Smooth muscle cell of the brain vasculature (primary cell): ENCODE results near the gene ENAH.

Experiments
- DNase-seq: peaks from one replicate; pipeline ENCODE4 v3.0.0-alpha.2; 2012; ENCODE audit warnings: low read depth, low spot score

Gene ENAH

GRCh38 chr1:225608014-225608796, 44.7 kb downstream of the ENAH start:
- no peak for DNase-seq

- no peak for DNase-seq
Observed at GRCh38 chr1:225607355-225607754, 45.6 kb downstream of the ENAH start.

DNA sequence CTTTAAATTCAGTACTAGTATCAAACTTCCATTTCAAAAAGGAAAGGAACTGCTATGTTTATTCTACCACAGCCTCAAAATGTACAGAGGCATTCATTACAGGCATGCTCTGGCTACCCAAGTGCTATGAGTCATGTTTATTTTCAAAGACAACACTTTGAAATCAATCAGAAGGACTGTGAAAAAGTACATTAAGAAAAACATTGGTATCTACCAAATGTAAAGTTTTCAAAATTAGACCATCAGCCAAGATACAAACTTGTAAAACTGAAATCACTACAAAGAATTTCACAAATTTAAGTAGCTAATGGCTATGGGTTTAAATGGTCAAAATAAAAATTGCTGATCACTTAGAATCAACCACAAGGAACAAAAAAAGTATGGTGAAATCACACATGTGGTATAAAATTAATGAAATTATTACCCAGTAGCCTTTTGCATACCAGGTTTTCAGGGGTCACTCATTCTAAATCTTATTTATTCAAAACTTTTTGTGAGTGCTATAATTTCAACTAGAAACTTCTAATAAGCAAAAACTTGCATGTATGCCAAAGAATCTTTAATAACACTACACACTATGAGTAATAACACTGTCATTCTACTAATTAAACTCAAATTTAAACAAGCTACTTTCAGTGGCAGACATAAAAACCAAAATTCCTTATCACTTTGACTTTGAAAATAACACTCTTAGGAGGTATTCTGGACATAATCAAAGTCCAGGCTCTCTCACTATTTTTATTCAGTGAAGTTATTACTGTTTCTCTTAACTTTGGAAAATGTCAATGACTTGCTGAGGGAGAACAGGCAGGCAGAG, 49.2 kb downstream of the ENAH start:
- DNase-seq, result no peak

GRCh38 chr1:225602590-225603206, 50.2 kb downstream of the ENAH start:
- DNase-seq, result no peak

DNA sequence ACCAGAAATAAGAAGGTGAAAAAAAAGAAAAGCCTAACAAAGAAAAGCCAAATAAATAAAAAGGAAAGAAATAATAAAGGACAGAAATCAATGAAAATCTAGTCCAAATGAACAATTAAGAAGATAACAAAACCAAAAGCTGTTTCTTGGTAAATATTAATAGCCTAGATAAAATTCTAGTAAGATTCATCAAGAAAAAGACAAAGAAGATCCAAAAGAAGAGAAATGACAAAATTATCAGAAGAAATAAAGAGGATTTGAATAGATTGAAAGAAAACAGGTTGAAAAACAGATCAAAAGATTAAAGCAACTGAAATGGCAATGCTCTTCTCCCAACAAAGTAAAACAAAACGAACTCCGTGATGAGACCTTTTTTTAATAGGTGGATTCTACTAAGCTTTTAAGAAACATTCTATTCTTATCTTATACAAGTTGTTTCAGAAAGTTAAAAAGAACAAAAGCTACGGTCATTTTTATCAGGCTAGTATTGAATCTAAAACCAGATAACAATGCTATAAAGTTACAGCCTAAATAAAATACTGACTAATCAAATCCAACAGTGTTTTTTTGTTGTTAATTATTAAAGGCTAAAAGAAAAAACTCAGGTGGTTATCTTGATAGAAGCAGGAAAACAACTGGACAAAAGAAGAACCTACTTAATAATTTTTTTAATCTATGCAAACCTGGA, 50.9 kb downstream of the ENAH start:
- DNase-seq, result no peak

GRCh38 chr1:225598847-225599246, 54.1 kb downstream of the ENAH start:
- DNase-seq, result no peak

GRCh38 chr1:225597926-225598575, 54.9 kb downstream of the ENAH start:
- no peak for DNase-seq

DNA sequence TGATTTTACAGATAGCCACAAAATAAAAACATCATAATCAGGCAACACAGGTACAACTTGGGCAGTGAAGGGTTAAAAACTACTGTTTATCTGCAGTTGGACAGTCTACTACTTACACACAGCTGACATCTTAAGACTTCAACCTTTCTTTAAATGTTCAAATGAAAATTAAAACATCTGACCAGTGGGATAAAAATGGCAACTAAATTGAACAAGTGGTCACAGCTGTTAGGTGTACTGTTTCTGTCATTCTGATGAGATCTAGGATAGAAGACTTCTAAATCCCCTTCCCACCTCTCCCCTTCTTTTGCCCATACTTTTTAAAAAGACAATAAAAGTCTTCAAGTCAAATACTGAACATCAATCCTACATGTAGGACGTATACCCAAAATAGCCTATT, 56.2 kb downstream of the ENAH start:
- no peak for DNase-seq

DNA sequence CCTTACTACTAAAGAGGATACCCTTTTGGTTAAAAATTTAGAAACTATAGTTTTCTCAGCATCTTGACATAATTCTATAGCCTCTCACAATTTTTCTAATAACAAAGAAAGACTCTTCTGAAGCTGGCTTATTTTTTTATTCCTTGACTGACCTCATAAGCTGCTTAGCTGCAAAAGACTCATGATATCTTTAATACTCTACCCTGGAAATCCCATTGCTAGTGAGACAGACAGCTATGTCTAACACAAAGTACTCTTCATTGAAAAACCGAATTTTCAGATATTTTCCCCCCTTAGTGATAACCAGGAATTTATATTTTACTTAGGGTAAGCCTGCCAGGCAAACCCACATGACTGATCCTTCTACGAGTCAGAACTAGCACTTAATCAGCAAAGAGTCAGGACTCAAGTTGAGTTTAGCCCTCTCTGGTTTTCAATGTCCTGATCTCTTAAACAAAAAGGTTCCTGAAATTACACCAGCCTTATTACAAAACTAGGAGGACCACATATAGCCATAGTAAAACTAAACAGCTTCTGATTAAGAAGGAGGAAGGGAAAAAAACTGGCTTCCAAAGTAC, 56.9 kb downstream of the ENAH start:
- no peak for DNase-seq

DNA sequence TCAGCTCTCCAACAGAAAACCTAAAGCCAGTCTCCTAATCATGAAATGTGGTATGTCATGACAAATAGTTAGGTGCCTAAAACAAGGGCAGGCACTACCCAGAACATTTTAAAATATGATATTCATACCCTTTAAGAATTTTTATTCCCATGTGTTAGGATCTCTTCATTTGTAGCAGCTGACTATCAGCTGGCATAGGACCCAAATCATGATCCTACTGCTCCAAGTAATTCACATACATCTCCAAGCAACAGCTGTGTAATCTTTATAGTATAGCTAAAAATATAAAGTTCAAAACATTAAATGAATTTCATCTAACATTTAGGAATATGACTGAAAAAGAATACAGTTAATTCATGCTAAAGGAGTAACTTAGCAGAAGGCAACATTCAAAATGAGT, 57.5 kb downstream of the ENAH start:
- no peak for DNase-seq

GRCh38 chr1:225593414-225593813, 59.5 kb downstream of the ENAH start:
- no peak for DNase-seq

DNA sequence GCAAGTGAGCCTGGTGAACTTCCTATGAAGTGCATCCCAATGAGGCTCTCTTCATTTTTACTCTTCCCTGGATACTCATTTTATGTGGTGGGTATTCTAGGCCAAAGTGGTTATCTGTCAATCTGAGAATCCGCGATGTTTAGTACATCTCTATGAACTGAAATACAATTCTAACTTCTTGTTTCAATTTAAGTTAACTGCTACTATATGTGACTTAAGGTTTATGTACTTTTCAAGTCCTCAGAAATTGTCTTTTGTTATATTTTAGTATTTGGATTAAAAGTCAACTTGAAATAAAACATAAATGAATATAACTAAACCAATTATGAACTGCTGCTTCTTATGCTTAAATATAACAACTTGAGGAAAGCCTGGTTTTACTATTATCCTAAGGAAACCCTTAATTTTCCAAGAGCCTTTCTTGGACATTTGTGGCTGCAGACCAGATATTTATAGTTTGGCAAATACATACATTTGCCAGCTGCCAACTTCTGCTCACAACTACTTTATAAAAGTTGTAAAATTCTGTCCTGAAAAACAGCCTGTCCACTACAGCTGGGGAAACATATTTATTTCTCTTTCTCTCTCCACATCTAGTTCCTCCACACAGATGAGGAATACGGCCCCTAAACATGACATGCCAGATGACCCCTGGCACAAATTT, 60.4 kb downstream of the ENAH start:
- DNase-seq, result no peak

DNA sequence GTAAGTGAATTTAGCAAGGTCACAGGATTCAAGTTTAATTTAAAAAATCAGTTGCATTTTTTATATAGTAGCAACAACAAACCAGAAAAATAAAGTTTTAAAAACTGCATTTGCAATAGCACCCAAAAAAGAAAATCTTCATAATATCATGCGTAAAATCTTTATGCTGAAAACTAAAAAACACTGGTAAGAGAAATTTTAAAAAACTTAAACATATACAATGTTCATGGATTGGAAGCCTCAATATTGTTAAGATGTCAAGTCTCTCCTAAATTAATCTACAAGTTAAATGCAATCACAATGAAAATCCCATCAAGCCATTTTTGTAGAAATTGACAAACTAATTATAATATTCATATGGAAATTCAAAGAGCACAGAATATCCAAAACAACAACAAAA, 65.6 kb downstream of the ENAH start:
- DNase-seq, result no peak

DNA sequence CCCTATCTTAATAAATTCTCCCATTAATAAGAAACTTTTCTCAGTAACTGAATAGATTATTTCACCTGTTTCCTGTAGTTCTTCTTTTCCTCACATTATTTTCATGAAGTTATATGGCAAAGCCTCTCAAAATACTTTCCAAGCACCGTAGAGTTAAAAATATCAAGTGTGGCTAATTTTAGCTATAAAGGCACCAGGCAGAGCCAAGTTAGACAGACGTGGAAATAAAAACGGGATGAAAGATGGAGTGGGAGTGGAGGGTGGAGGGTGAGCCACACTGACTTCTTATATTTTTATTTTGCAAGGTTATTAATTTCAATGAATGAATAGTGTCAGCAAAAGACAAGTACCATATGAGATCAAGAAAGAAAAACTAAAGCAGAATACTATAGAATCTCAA, 71.7 kb downstream of the ENAH start:
- DNase-seq, result no peak

DNA sequence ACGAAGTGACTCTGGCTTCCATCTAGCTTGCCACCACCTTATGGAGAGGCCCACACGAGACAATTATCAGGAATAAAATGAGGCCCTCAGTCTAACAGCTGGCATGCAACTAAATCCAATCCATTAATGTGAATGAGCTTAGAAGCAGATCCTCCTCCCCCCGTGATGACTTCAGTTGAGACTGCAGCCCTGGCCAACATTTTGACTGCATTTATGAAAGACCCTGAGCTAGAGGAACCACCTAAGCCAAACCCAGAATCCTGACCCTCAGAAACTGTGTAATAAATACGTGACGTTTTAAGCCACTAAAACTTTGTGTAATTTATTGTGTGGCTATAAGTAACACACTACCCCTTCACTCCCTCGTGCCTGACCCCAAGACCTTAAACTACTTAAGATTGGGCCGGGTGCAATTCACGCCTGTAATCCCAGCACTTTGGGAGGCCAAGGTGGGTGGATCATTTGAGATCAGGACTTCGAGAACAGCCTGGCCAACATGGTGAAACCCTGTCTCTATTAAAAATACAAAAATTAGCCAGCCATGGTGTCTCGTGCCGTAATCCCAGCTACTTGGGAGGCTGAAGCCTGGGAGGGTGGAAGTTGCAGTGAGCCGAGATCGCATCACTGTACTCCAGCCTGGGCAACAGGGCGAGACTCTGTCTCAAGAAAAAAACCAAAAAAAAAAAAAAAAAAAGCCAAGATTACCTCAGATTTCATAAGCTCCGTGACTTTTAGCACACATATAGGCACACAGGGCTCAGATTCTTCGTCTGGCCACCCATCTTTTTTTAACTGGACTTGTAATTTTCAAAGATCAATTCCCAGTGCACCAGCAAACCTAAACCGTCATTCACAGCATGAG, 72.5 kb downstream of the ENAH start:
- no peak for DNase-seq

- no peak for DNase-seq
Observed at GRCh38 chr1:225578251-225578977, 74.5 kb downstream of the ENAH start.

DNA sequence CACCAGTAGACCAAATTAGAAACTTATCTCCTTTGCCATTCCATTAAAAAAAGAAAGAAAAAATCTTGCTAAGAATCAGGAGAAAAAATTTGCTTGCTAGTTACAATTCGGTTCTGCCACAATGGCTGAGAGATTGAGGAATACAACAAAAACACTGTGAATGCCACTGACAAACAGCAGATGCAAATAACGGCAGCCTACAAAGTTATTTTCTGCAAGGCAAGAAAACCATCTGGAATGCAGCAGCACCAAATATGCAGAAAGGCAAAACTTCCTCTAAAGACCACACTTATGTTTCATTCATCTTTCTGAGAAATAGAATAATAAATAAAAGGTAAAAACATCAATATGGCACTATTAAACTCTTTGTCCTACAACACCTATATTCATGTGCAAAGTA, 75.7 kb downstream of the ENAH start:
- DNase-seq, result no peak

DNA sequence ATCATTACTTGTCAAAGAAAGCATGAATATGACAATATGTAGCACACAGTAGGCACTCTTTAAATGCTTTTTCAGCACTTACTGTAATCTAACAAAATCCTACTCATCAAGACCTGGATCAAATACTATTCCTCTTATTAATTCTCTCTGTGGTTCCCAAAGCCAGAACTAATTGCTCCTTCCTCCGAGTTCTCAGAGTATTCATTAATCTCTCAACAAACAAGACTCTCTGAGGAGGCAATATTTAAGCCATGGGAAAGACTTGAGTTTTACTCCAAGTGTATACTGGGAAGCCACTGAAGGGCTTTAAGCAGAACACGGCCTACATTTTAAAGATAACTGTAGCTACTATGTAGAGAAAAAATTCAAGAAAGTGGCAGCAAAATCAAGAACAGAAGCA, 79.7 kb downstream of the ENAH start:
- no peak for DNase-seq

DNA sequence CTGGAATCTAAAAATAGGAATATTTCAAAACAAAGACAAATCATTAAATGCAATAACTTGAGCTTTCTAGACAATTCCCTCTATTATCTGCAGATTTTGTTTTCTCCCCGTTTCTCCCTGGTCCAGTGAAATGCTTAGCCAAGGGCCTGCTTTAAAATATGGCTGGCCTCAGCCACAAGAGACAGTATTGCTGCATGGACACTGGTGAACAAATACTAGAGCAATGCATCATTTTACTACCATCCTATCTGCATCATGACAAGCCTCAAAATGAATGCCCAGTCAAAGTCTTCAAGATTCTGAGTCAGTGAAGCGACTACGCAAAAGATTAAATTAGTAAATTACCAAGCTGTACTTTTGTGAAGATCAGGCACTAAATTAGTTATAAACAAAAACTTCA, 80.5 kb downstream of the ENAH start:
- no peak for DNase-seq
